B cell (primary cell): ENCODE results near the gene GRM4.

ENCODE experiments used
- EZH2 ChIP-seq: IDR thresholded peaks from 2 replicates; pipeline ENCODE4 v1.6.1; 2012; ENCODE audit warnings: borderline replicate concordance, low read depth, mild to moderate bottlenecking, moderate library complexity, low read length; ENCODE audit not compliant: insufficient read depth, poor library complexity, severe bottlenecking
- TF ChIP-seq, protein P1 (sequence below): fragments of 200-600 bp; IDR thresholded peaks from one replicate; pipeline ENCODE4 v1.8.0; 2022; ENCODE audit warnings: antibody characterized with exemption, mild to moderate bottlenecking

DNA sequence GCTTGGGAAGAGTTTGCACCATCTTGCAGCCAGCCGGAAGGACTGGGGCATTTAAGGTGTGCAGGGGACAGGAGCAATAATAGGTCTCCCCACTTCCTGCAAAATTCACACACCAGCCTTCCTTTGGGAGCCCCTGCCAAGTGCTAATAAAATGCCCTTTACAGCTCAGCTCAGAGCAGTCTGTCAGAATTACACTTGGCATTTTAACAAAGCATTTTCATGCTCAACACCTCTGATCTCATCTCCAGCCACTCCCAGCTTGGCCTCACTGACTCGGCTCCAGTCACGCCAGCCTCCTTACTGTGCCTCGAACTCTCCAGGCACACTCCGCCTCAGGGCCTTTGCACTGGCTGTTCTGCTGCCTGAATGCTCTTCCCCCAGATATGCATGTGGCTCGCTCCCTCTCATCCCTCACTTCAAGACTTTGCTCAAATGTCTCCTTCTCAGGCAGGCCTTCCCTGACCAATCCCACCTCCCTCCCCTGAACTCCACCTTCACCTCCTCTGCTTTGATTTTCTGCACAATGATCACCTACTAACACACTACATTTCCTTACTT lies 43.7 kb downstream of the GRM4 start:
- TF ChIP-seq, protein P1, sequence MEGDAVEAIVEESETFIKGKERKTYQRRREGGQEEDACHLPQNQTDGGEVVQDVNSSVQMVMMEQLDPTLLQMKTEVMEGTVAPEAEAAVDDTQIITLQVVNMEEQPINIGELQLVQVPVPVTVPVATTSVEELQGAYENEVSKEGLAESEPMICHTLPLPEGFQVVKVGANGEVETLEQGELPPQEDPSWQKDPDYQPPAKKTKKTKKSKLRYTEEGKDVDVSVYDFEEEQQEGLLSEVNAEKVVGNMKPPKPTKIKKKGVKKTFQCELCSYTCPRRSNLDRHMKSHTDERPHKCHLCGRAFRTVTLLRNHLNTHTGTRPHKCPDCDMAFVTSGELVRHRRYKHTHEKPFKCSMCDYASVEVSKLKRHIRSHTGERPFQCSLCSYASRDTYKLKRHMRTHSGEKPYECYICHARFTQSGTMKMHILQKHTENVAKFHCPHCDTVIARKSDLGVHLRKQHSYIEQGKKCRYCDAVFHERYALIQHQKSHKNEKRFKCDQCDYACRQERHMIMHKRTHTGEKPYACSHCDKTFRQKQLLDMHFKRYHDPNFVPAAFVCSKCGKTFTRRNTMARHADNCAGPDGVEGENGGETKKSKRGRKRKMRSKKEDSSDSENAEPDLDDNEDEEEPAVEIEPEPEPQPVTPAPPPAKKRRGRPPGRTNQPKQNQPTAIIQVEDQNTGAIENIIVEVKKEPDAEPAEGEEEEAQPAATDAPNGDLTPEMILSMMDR = no peak
- no peak for TF ChIP-seq EZH2
